Measurements from ENCODE around the gene MGAT5. TPM values are rescaled to one million over a fixed set of nuclear protein-coding genes. Genes with fewer than 3 reads are reported as not detected.

Gene MGAT5
- total RNA-seq, 2 donors from 2014 or later = 61.7 to 63.2 TPM

- Histone ChIP-seq H3K4me3 (no peak overlapping the region), H3K27ac (no peak overlapping the region), H3K27me3 (no peaks in the 10 kb centered on the region), H3K4me1 (no peaks in the 10 kb centered on the region), H3K9me3 (no peaks in the 10 kb centered on the region), H3K36me3 (no peaks in the 10 kb centered on the region), H3K9ac (ENCODE audit: low read depth in 2 of 2, low read length in 2 of 2) (no peak overlapping the region)
- intact Hi-C loops (cut with DNase I) = no loop called here
- DNase-seq = no peak
- TF ChIP-seq, protein P1, sequence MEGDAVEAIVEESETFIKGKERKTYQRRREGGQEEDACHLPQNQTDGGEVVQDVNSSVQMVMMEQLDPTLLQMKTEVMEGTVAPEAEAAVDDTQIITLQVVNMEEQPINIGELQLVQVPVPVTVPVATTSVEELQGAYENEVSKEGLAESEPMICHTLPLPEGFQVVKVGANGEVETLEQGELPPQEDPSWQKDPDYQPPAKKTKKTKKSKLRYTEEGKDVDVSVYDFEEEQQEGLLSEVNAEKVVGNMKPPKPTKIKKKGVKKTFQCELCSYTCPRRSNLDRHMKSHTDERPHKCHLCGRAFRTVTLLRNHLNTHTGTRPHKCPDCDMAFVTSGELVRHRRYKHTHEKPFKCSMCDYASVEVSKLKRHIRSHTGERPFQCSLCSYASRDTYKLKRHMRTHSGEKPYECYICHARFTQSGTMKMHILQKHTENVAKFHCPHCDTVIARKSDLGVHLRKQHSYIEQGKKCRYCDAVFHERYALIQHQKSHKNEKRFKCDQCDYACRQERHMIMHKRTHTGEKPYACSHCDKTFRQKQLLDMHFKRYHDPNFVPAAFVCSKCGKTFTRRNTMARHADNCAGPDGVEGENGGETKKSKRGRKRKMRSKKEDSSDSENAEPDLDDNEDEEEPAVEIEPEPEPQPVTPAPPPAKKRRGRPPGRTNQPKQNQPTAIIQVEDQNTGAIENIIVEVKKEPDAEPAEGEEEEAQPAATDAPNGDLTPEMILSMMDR (IDR thresholded peaks at IDR 0.05) = no peak
Observed at GRCh38 chr2:134324947-134325346, 71.1 kb downstream of the MGAT5 start.

GRCh38 chr2:134325696-134326095, 71.8 kb downstream of the MGAT5 start:
- TF ChIP-seq, protein P1 (IDR thresholded peaks at IDR 0.05) = no peak
- Histone ChIP-seq H3K4me1 (no peaks in the 10 kb centered on the region), H3K9ac (ENCODE audit: low read depth in 2 of 2, low read length in 2 of 2) (no peak overlapping the region), H3K27me3 (no peaks in the 10 kb centered on the region), H3K27ac (no peak overlapping the region), H3K4me3 (no peak overlapping the region), H3K36me3 (no peaks in the 10 kb centered on the region), H3K9me3 (no peaks in the 10 kb centered on the region)
- DNase-seq = no peak
- intact Hi-C loops (cut with DNase I) = no loop called here

GRCh38 chr2:134327367-134327766, 73.5 kb downstream of the MGAT5 start:
- no peak for DNase-seq
- Histone ChIP-seq H3K36me3 (no peaks in the 10 kb centered on the region), H3K27ac (no peak overlapping the region), H3K27me3 (no peaks in the 10 kb centered on the region), H3K4me3 (no peak overlapping the region), H3K4me1 (no peaks in the 10 kb centered on the region), H3K9me3 (no peaks in the 10 kb centered on the region), H3K9ac (ENCODE audit: low read depth in 2 of 2, low read length in 2 of 2) (no peak overlapping the region)
- intact Hi-C loops (cut with DNase I) = no loop called here
- TF ChIP-seq, protein P1 (IDR thresholded peaks at IDR 0.05) = no peak

- intact Hi-C loops (cut with DNase I) = no loop called here
- Histone ChIP-seq H3K4me1 (no peaks in the 10 kb centered on the region), H3K4me3 (no peak overlapping the region), H3K9ac (ENCODE audit: low read depth in 2 of 2, low read length in 2 of 2) (no peak overlapping the region), H3K9me3 (no peaks in the 10 kb centered on the region), H3K27ac (no peak overlapping the region), H3K27me3 (no peaks in the 10 kb centered on the region), H3K36me3 (no peaks in the 10 kb centered on the region)
- no peak for DNase-seq
- TF ChIP-seq, protein P1 (IDR thresholded peaks at IDR 0.05) = no peak
Observed at GRCh38 chr2:134331081-134331480, 77.2 kb downstream of the MGAT5 start.

DNA sequence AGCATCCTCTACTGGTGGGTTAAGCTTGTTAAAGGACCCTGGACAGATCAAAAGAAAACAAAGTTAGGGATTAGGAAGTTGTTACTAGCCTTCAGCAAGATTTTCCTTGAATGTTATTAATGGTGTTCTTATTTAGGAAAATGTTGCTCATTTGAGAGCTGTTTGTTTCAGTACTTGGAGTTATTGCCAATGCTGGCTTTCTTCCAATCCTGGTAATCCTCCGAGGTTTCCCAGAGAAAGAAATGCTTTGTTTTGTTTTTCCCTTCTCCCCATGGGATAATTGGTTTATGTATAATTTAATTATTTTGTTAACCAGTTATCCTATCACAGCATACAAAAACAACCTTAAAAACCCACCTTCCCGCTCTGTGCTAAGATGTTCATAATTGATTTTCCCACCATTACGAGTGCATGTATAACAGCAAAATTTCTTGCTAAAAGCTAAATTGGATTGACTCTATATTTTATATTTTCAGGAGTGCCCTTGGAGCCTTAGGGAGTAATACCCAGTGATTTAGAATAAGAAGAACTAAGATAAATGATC, 79.8 kb downstream of the MGAT5 start:
- no peak for DNase-seq
- no peaks in the 10 kb centered on the region for H3K9me3 ChIP-seq
- no peaks in the 10 kb centered on the region for H3K27me3 ChIP-seq
- H3K4me3 ChIP-seq = no peak overlapping the region
- no peak overlapping the region for H3K27ac ChIP-seq
- H3K4me1 ChIP-seq = no peaks in the 10 kb centered on the region
- intact Hi-C loops (cut with DNase I) = no loop called here
- H3K36me3 ChIP-seq = no peaks in the 10 kb centered on the region
- no peak overlapping the region for H3K9ac ChIP-seq (ENCODE audit: low read depth in 2 of 2, low read length in 2 of 2)
- TF ChIP-seq, protein P1 (IDR thresholded peaks at IDR 0.05) = no peak
